ENCODE data around the gene NUP153. TPM values are rescaled to one million over a fixed set of nuclear protein-coding genes. Genes with fewer than 3 reads are reported as not detected.

The NUP153 gene
- total RNA-seq, 3 donors from 2014 or later (not counting 1 experiment from before 2014, with no cell fraction given): 67.5 to 74.9 (median 68.0) TPM

DNA sequence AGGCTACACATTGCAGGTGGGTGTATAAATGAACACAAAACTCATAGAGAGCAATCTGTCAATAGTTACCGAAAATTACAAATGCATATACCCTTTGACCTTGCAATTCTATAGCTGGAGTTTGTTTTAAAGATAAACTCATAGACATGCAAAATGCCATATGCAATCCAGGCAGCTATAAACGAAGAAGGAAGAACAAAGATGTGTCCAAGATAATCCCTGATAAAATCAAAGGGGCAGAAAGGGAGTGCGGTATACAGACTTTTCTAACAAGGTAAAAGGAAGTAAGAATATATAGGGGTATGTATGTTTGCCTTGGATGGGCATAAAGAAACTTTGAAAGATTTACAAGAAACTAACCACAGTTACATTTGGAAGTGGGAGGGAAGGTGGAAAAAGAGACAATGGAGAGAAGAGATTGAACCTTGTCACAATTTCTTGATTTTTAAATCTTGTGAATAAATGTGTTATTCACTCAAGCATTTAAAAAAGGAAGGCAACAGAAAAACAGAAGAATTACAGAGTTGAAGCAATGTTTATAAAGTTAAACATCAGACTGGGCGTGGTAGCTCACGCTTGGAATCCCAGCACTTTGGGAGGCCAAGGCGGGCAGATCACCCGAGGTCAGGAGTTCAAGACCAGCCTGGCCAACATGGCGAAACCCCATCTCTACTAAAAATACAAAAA, 76.8 kb downstream of the NUP153 start:
- Mint-ChIP-seq H3K4me1 (peaks cover 52 to 61% of the 10 kb centered on the region in 2 donors), H3K9me3 (no peaks in the 10 kb centered on the region), H3K4me3 (no peak overlapping the region), H3K36me3 (peaks cover 6% of the 10 kb centered on the region), H3K27me3 (ENCODE audit: low read depth in 2 of 2) (no peaks in the 10 kb centered on the region), H3K27ac (peak overlapping the region; percentile 74 to 86)
- intact Hi-C loops (cut with micrococcal nuclease): no loop called here
- H3K27ac ChIP-seq (ENCODE audit: low read length): no peak overlapping the region
- WGBS (ENCODE audit: insufficient coverage): 94% methylated on average over 7 of the region's 8 CpGs
- H3K4me3 ChIP-seq (ENCODE audit: low read length): no peak overlapping the region
- peaks cover 32% of the 10 kb centered on the region for H3K4me1 ChIP-seq (ENCODE audit: control insufficient read depth, insufficient read depth, low read length)
- H3K36me3 ChIP-seq (ENCODE audit: control insufficient read depth, insufficient read depth, low read length): peaks cover 58% of the 10 kb centered on the region
- no peak for TF ChIP-seq CTCF (IDR thresholded peaks at IDR 0.05)
- ATAC-seq (no peak), DNase-seq (no peak)
- H3K27me3 ChIP-seq (ENCODE audit: control insufficient read depth, insufficient read depth, low read length): no peaks in the 10 kb centered on the region
- H3K9me3 ChIP-seq (ENCODE audit: control insufficient read depth, insufficient read depth, low read length): no peaks in the 10 kb centered on the region

DNA sequence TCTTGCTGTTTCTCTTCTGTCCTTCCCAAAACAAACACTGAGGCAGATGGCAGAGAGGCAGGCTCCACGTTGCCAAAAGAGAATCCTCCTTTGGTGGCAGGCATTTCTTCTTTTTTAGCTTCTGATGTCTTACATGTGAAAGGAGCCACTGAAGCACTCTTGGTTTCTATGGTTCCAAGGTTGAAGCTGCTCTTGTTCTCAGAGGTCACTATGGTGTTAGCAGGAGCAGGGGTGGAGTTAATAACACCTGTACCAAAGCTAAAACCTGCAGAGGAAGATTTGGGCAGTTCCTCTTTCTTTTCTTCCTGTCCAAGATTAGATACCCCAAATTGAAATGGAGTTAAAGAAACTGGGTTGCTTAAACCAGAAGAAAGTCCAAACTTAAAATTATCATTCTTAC, 77.9 kb downstream of the NUP153 start:
- H3K4me3 ChIP-seq (ENCODE audit: low read length): no peak overlapping the region
- peaks cover 24% of the 10 kb centered on the region for H3K4me1 ChIP-seq (ENCODE audit: control insufficient read depth, insufficient read depth, low read length)
- no peak for ATAC-seq
- no peak for DNase-seq
- Mint-ChIP-seq H3K4me3 (peak overlapping the region; percentile 40), H3K4me1 (peaks cover 49 to 55% of the 10 kb centered on the region in 2 donors), H3K27me3 (ENCODE audit: low read depth in 2 of 2) (no peaks in the 10 kb centered on the region), H3K36me3 (peaks cover 12% of the 10 kb centered on the region), H3K27ac (peak overlapping the region; percentile 74 to 86), H3K9me3 (no peaks in the 10 kb centered on the region)
- no peaks in the 10 kb centered on the region for H3K27me3 ChIP-seq (ENCODE audit: control insufficient read depth, insufficient read depth, low read length)
- intact Hi-C loops (cut with micrococcal nuclease): no loop called here
- no peaks in the 10 kb centered on the region for H3K9me3 ChIP-seq (ENCODE audit: control insufficient read depth, insufficient read depth, low read length)
- no peak overlapping the region for H3K27ac ChIP-seq (ENCODE audit: low read length)
- TF ChIP-seq CTCF (IDR thresholded peaks at IDR 0.05): no peak
- WGBS (ENCODE audit: insufficient coverage): 88% methylated on average over 1 of the region's 1 CpG
- peaks cover 69% of the 10 kb centered on the region for H3K36me3 ChIP-seq (ENCODE audit: control insufficient read depth, insufficient read depth, low read length)

DNA sequence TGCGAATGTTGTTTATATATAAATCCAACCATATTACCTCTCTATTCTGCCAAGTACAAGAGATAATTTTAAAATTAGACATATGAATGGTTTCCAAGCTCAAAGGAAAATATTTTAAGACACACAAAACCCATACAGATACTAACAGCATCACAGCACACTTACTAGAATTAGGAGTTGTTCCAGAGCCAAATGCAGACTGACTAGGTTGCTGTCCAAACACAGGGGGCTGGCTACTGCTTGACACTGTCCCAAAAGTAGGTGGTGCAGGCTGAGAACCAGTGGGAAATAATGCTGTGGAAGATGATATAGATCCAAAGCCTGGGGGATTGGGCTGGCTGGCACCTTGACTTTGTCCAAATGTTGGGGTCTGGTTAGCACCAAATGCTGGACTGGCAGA, 82.3 kb downstream of the NUP153 start:
- H3K27ac Mint-ChIP-seq: peak overlapping the region in 1 of 2 donors; percentile 14
- intact Hi-C loops (cut with micrococcal nuclease): no loop called here

More for the DNA sequence above, 82.3 kb downstream of the NUP153 start:
- no CpG with 5 or more reads among the region's 1 CpG for WGBS (ENCODE audit: insufficient coverage)
- H3K27me3 Mint-ChIP-seq (ENCODE audit: low read depth in 2 of 2): no peaks in the 10 kb centered on the region
- H3K9me3 Mint-ChIP-seq: no peaks in the 10 kb centered on the region
- no peaks in the 10 kb centered on the region for H3K9me3 ChIP-seq (ENCODE audit: control insufficient read depth, insufficient read depth, low read length)
- DNase-seq: no peak
- no peak for ATAC-seq
- H3K4me3 ChIP-seq (ENCODE audit: low read length): no peak overlapping the region
- peaks cover 20% of the 10 kb centered on the region for H3K36me3 Mint-ChIP-seq
- peaks cover 32 to 33% of the 10 kb centered on the region in 2 donors for H3K4me1 Mint-ChIP-seq
- H3K36me3 ChIP-seq (ENCODE audit: control insufficient read depth, insufficient read depth, low read length): peaks cover 72% of the 10 kb centered on the region
- no peak overlapping the region for H3K27ac ChIP-seq (ENCODE audit: low read length)
- no peak overlapping the region for H3K4me3 Mint-ChIP-seq
- H3K4me1 ChIP-seq (ENCODE audit: control insufficient read depth, insufficient read depth, low read length): peaks cover 5% of the 10 kb centered on the region
- TF ChIP-seq CTCF (IDR thresholded peaks at IDR 0.05): no peak
- H3K27me3 ChIP-seq (ENCODE audit: control insufficient read depth, insufficient read depth, low read length): no peaks in the 10 kb centered on the region

Measured in natural killer cell (primary cell).